ENCODE results near the gene DYRK1A. TPM values are rescaled to one million over a fixed set of nuclear protein-coding genes. Genes with fewer than 3 reads are reported as not detected.
A peak's percentile ranks its signal among the peaks of the same experiment; 100 is the strongest.

DYRK1A gene
- total and polyA plus RNA-seq, 2 of the 13 experiments (the other 11 are each of a cell fraction or from before 2014, with no cell fraction given) = 24.6 to 34.2 TPM

DNA sequence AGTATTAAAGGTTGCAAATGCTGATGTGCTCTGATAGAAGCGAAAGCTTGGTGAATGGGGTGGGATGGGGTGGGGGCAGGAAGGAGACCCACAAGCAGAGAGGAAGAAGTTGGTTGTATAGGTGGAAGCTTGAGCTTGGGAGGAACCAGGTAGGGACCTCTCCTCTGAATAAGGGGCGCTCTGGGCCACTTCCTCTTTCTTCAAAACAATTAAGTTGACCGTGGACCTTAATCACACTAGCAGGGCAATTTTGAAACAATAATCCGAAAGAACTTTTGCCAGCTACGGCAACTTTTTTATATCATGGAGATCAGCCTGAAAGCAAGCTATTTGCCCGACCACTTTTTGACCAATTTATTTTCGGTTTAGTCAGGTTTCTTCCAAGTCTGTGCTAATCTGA lies 1.9 kb upstream of the DYRK1A start (continued):
- no peak for TF ChIP-seq THYN1 (CRISPR knock-in tag; IDR thresholded peaks at IDR 0.05; ENCODE audit: borderline replicate concordance, low read depth)
- no peak for TF ChIP-seq ZNF660 (CRISPR knock-in tag; IDR thresholded peaks at IDR 0.05; ENCODE audit: borderline replicate concordance, low read depth)
- TF ChIP-seq ZBTB7B (CRISPR knock-in tag; IDR thresholded peaks at IDR 0.05) = no peak

GRCh38 chr21:37365517-37366481 lies 774 bp upstream of the DYRK1A start:
- peak; percentile 82 for ATAC-seq
- TF ChIP-seq, protein P1, sequence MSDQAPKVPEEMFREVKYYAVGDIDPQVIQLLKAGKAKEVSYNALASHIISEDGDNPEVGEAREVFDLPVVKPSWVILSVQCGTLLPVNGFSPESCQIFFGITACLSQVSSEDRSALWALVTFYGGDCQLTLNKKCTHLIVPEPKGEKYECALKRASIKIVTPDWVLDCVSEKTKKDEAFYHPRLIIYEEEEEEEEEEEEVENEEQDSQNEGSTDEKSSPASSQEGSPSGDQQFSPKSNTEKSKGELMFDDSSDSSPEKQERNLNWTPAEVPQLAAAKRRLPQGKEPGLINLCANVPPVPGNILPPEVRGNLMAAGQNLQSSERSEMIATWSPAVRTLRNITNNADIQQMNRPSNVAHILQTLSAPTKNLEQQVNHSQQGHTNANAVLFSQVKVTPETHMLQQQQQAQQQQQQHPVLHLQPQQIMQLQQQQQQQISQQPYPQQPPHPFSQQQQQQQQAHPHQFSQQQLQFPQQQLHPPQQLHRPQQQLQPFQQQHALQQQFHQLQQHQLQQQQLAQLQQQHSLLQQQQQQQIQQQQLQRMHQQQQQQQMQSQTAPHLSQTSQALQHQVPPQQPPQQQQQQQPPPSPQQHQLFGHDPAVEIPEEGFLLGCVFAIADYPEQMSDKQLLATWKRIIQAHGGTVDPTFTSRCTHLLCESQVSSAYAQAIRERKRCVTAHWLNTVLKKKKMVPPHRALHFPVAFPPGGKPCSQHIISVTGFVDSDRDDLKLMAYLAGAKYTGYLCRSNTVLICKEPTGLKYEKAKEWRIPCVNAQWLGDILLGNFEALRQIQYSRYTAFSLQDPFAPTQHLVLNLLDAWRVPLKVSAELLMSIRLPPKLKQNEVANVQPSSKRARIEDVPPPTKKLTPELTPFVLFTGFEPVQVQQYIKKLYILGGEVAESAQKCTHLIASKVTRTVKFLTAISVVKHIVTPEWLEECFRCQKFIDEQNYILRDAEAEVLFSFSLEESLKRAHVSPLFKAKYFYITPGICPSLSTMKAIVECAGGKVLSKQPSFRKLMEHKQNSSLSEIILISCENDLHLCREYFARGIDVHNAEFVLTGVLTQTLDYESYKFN (CRISPR knock-in tag; conservative IDR thresholded peaks at IDR 0.05) = no peak; the same call in 1 of the 2 replicates
- TF ChIP-seq, protein P2, sequence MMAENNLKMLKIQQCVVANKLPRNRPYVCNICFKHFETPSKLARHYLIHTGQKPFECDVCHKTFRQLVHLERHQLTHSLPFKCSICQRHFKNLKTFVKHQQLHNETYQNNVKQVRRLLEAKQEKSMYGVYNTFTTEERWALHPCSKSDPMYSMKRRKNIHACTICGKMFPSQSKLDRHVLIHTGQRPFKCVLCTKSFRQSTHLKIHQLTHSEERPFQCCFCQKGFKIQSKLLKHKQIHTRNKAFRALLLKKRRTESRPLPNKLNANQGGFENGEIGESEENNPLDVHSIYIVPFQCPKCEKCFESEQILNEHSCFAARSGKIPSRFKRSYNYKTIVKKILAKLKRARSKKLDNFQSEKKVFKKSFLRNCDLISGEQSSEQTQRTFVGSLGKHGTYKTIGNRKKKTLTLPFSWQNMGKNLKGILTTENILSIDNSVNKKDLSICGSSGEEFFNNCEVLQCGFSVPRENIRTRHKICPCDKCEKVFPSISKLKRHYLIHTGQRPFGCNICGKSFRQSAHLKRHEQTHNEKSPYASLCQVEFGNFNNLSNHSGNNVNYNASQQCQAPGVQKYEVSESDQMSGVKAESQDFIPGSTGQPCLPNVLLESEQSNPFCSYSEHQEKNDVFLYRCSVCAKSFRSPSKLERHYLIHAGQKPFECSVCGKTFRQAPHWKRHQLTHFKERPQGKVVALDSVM (CRISPR knock-in tag; IDR thresholded peaks at IDR 0.05) = no peak
- TF ChIP-seq ZZZ3 (CRISPR knock-in tag; IDR thresholded peaks at IDR 0.05; ENCODE audit: borderline replicate concordance) = no peak
- no peak for TF ChIP-seq NFYB (CRISPR knock-in tag; IDR thresholded peaks at IDR 0.05)
- TF ChIP-seq ZSCAN9 (CRISPR knock-in tag; IDR thresholded peaks at IDR 0.05; ENCODE audit: borderline replicate concordance) = no peak
- no peak for TF ChIP-seq ARNTL (CRISPR knock-in tag; IDR thresholded peaks at IDR 0.05)
- no peak for TF ChIP-seq ZNF180 (CRISPR knock-in tag; IDR thresholded peaks at IDR 0.05; ENCODE audit: borderline replicate concordance, low read depth)
- TF ChIP-seq, protein P3, sequence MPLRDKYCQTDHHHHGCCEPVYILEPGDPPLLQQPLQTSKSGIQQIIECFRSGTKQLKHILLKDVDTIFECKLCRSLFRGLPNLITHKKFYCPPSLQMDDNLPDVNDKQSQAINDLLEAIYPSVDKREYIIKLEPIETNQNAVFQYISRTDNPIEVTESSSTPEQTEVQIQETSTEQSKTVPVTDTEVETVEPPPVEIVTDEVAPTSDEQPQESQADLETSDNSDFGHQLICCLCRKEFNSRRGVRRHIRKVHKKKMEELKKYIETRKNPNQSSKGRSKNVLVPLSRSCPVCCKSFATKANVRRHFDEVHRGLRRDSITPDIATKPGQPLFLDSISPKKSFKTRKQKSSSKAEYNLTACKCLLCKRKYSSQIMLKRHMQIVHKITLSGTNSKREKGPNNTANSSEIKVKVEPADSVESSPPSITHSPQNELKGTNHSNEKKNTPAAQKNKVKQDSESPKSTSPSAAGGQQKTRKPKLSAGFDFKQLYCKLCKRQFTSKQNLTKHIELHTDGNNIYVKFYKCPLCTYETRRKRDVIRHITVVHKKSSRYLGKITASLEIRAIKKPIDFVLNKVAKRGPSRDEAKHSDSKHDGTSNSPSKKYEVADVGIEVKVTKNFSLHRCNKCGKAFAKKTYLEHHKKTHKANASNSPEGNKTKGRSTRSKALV (CRISPR knock-in tag; IDR thresholded peaks at IDR 0.05) = no peak
- TF ChIP-seq FOXM1 (CRISPR knock-in tag; IDR thresholded peaks at IDR 0.05) = no peak
- TF ChIP-seq ZNF484 (CRISPR knock-in tag; IDR thresholded peaks at IDR 0.05; ENCODE audit: borderline replicate concordance, low read depth) = no peak

More at GRCh38 chr21:37365517-37366481, 774 bp upstream of the DYRK1A start:
- CTCF ChIA-PET (ENCODE audit: low intra/inter-chr PET ratio, low total read pairs) = no interaction called here
- H2AFZ ChIP-seq (ENCODE audit: low read length) = no peak overlapping the region
- H4K20me1 ChIP-seq (ENCODE audit: insufficient read depth, low read length) = peaks cover 28% of the 10 kb centered on the region
- H3K9ac ChIP-seq (ENCODE audit: insufficient read depth, low read depth, low read length) = peak overlapping the region; percentile 94
- peak overlapping the region; percentile 96 for H3K27ac ChIP-seq (ENCODE audit: extremely low read length, insufficient read depth, low read length)
- in situ Hi-C loops (cut with HindIII; ENCODE audit: extremely low pct_ligation_motif_present, low pct_unique_long_range_greater_than_20kb) = loop anchor here (5.0 kb wide), 1 partner anchor 98 kb away; the partner anchor contains the start of gene VPS26C
- H3K9me3 ChIP-seq (ENCODE audit: low read length) = no peaks in the 10 kb centered on the region
- H3K4me2 ChIP-seq (ENCODE audit: low read depth, low read length) = peak overlapping the region; percentile 98
- peaks cover 25% of the 10 kb centered on the region for H3K4me1 ChIP-seq (ENCODE audit: insufficient read depth, low read length)
- DNase-seq (ENCODE audit: low spot score) = peak; percentile 63
- WGBS (ENCODE audit: low lambda C conversion rate) = 0% methylated on average over 16 of the region's 106 CpGs
- BruUV-seq (replicated peaks) = no TSS peak
- H3K27me3 ChIP-seq (ENCODE audit: control insufficient read depth in 1 of 2, insufficient read depth in 2 of 2, low read length in 2 of 2) = no peaks in the 10 kb centered on the region; a peak in 1 of 5 replicates
- no peaks in the 10 kb centered on the region for H3K36me3 ChIP-seq (replicated peaks in 1 of 2; ENCODE audit: control insufficient read depth in 1 of 2, insufficient read depth in 2 of 2, low read length in 2 of 2)
- intact Hi-C loops (cut with micrococcal nuclease; ENCODE audit: unreplicated experiment) = loop anchor here (1.0 to 5.0 kb wide), 3 partner anchors 98 to 213 kb away; partner anchors contain the start of gene VPS26C
- FAIRE-seq = no peak
- peaks cover 42% of the 10 kb centered on the region for H3K79me2 ChIP-seq (ENCODE audit: insufficient read depth, low read length)
- H3K4me3 ChIP-seq (replicated peaks in 1 of 3; ENCODE audit: insufficient read depth in 1 of 3, low read depth in 2 of 3, low read length in 3 of 3) = peak overlapping the region; percentile 63 to 99 (median 84)
- POLR2A ChIA-PET = interaction anchor here (0.9 to 3.2 kb wide), 12 partner anchors 9 to 378 kb away, joined by 3 to 44 read pairs (median 5); partner anchors contain the start of gene VPS26C
